GM18520 (cell line): ENCODE data around the gene CHN2.

ENCODE experiments used
- ATAC-seq: cut with Tn5 transposase; IDR thresholded peaks from one replicate; pipeline ENCODE4 v1.9.1; 2021; ENCODE audit not compliant: unreplicated experiment

CHN2 gene

DNA sequence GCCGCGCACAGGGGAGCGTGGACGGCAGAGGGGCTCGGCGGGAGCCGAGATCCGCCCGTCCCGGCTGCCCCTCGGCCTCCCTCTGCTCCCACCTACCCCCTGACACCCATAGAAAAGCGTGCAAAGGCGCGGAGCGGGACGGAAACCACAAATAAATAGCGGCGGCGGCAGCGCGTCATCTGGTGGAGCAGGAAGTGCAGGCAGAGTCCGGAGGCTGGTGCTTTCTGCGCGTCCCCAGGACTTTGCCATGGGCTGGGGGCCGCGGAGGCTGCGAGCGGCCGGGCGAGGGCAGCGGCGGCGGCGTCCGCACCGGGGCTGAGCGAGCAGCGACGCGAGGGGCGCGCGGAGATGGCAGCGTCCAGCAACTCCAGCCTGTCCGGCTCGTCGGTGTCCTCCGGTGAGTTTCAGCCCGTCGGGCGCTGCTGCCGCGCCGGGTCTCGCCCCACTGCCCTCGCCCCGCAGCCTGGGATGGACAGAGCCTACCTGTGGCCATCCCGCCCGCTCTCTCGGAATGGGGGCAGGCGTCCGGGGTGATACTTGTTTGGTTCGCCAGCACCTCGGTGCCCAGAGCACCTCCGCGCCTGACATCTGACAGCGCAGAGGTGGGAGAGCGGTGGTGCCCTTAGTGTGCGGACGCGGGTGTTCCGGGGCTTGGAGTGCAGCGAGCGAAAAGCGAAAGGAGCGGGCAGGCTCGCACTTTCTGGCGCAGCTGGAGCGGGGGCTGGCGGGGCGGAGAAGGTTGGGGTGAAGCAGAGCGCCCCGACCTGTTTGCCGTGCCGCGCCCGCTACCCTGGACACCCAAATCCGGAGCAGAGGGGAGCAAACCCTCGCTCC is at the start of gene CHN2:
CHN2 (plus strand) TSS at position 182 of the 834 bp plus-strand sequence.
- no peak for ATAC-seq

DNA sequence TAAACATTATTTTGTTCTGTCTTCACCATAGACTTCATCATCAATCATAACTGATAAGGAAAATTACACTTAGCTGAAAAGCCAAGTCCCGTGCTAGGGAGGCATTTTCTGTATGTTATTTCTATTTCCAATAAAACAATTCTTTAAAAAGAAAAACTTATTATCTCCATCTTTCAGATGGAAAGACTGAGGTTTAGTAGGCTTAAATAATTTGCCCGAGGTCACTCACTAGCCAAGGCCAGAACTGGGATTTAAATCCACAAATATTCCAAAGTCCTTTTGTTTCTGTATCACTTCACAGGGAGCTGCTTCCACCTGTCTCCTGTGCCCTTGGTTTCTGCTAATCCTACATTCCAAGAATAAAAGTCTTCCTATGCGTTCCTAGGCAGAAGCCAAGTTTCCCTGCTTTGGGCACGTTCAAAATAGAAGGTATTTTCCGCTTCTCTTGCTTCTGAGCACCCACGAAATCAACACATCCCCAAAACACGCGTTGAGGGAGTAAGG is 49.0 kb upstream of the CHN2 start:
- no peak for ATAC-seq

DNA sequence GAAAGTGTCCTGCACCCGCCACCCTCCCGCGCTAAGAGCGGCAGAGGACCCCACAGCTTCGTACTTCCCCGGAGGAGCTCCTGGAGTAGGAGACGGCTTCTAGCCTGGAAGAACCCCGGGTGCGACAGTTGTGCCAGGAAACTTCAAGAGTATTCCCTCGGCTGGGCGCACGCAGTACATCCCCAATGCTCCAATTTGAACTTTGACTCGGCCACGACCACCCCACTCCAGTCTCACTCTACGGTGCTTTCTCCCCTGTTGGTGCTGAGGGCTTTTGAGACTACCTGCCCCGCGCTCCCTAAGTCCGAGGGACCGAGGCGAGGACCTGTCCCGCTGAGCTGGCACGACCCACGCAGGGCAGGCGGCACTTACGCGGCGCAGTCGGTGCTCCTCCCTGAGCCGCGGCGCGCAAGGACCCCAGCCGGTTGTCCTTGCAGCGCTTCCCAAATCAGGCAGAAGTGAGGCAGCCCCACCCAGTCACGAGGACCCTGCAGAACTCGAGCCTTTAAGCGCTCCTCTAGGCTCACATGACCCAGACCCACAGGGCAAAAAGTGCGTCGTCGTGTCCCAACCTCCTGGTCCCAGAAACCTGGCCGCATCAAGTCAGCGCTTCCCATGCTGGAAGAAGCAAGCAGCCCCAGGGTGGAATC is 48.4 kb upstream of the CHN2 start, which contains the start of gene CPVL:
CPVL (minus strand) TSS at position 481 of the 650 bp plus-strand sequence. CDS start 25,476 bp downstream, outside the sequence.
- ATAC-seq: no peak

DNA sequence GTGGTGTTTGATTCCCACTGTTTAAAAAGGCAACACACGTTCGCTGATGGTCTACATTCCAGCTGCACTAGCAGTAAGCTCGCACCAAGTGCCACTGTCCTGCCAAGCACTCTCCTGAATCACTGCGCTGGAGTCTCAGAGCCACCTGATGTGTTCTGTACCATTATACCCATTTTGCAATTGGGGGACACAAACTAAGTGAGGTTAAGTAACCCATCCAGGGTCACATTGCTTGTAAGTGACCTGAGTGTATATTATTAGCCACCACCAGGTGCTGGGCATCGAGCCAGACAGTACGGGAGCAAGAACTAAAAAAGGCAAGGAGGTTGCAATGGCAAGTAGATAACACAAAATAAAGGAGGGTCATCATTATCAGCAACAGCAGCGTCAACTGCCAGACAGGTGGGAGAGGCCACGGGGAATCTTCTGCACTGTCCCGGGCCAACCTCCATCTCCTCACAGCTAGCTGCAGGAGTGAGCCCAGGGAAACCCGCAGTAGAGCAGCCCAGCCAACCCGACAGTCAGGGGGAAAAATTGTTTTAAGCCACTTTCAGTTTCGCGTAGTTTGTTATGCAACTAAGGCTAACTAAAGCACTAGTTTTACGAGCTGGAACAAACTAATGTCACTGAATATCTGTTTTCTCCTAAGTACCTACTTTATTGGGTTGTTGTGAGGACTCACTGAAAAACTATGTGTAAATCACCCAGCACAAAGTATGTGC is 47.5 kb upstream of the CHN2 start:
- no peak for ATAC-seq

DNA sequence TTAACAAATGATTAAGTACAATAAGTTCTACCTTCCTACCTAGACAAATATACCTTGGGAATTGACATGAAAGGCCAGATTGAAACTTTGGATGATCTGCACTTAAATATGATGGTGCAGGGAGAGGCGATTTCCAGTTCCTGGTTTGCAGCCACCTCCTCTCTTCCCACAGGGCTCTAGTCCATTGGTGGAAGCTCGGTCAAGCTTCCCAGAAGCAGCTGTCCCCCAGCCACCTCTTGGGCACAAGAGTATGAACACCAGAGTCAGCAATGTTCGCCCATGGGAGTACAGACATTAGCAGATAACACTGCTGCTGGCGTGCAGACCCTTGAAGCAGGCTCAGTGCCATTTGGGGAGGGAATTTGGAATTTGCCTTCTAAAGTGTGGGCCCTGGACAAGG is 46.8 kb upstream of the CHN2 start:
- ATAC-seq: no peak

DNA sequence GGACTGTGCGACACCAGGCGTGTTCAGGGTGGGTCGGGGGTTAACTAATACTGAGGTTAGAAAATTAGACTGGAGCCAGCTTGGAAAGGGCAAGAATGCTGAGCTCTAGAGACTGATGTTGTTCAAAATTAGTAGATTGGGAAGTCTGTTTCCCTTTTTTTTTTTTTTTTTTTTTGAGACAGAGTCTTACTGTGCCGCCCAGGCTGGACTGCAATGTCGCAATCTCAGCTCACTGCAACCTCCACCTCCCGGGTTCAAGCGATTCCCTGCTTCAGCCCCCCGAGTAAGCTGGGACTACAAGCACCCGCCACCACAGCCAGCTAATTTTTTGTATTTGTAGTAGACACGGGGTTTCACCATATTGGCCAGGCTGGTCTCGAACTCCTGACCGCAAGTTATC is 45.5 kb upstream of the CHN2 start:
- ATAC-seq: no peak

DNA sequence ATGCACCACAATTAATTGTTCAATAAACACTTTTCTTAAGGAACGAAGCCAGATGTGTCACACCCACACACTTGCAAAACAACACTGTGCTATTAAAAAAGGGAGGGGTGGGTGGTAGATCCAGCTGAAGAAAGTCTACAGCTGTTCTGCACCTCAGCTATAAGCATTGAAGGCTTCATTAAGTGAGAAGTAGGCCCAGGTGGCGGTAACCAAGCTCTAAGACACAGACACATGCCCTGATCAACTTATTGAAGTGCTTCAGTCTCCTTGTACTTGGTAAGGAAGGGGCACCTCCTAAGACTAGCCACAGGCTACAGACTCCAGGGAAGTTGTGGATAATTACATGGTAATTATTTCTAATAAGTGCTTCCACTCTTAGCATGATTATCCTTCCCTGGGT is 43.7 kb upstream of the CHN2 start:
- ATAC-seq: no peak

DNA sequence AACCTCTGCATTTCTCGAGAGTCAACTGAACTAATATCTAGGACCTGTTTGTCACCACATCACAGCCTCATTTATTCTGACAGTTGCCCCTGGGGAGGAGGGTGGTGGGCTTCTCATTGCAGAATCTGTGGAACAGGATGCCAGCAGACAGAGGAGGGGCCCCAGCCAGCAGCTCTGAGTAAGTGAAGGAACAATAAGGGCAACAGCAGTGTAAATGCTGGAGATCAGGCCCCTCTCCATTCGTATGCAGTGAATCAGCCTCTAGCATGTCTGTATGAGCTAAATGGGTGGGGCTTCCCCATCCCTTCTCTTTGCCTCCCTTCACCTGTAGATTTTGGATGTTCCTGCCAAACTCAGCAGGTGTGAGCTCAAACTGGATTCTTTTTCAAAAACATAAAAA is 40.5 kb upstream of the CHN2 start:
- no peak for ATAC-seq

DNA sequence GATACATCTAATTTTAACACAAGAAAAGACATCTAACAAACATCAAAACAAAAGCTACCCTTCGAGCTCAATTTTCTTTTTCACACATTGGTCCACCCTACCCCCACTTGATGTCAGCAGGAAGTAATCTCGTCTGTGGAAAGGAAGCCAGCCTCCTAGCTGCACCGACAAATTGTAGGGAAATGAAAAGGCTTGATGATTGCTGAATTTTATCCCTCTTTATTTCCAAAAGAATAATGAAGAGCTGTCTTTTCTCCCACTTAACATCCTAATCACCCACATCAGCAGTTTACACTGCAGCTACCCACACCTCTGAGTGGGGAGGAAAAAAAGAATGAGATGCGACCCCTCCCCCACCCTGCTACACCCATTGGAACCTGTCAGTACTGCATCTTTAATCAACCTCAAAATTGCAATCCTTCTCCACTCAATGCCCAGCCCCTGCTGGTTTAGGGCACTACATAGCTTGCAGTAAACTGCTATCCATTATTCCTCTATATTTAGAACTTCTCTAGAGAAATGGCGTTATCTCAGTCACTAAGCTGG is 37.6 kb upstream of the CHN2 start:
- ATAC-seq: no peak

DNA sequence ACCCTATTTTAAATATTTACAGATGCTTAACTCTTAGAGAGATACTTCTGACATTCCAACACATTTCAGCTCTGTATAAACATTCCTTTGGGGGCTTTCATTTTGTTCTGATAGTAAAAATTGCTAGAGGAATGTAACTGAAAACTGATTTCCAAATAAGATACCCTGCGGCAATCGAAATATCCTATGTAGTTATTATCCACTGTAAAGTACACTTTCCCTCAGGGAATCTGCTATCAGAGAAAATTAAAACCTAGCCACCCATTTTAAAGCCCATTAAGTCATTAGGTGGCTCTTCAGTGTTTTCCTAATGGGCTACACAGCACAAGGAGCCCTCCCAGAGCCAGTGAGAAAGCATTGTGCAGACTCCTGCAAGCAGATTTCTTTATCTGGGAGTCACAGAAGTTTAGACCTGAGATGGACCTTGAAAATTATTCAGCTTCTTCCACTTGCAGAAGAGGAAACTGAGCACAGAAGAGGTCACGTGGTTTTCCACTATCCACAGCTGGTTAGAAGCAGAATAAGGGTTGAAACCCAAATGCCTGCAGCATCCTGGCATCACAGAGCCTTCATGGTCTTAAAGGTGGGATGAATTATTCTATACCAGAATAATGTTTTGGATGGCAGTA is 35.7 kb upstream of the CHN2 start:
- ATAC-seq: no peak

DNA sequence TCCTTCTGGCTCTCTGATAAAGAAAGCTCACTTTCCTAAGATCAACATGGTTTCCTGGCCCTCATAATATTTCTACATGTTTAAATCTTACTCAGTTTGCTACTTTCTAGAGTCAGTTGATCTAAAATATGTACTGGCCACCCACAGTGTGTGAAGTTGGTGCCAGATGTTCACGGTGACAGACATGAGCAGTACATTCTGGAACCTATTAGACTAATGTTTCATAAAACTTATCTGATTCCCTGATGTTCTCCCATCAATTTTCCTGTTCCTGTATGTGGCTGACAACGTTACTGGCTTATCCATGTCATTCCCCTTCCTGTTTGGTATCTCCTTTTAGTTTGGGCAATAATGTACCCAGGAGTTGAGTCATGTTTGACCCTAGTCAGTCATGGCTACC is 34.5 kb upstream of the CHN2 start:
- ATAC-seq: no peak

DNA sequence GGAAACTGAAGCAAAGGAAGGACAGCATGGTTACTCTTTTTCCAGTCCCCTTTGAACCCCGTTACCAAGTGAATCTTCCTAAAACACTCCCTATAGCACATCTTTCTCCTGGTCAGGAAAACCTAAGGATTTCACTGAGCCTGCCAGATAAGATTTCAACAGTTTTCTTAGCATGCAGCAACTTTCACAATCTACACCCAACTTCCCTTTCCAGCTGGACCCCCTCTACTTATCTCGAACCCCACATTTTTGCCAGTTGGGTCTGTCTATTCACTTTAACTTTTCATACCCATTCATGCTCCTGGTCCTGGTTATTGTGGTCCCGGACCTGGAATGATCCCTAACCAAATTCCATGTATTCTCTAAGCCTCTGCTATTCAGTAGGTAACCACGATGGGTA is 33.3 kb upstream of the CHN2 start:
- no peak for ATAC-seq

DNA sequence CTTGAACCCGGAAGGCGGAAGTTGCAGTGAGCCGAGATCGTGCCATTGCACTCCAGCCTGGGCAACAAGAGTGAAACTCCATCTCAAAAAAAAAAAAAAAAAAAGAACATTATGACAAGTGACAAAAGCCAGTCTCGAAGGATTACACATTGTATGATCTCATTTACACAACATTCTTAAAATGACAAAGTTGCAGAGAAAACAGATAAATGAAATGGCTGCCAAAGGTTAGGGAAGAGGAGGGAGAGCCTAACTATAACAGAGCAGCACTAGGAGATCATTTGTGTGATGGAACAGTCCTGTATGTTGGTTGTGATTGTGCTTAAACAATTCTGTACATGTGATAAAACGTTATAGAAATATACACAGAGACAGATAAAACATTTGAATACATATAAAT is 32.0 kb upstream of the CHN2 start:
- ATAC-seq: no peak

DNA sequence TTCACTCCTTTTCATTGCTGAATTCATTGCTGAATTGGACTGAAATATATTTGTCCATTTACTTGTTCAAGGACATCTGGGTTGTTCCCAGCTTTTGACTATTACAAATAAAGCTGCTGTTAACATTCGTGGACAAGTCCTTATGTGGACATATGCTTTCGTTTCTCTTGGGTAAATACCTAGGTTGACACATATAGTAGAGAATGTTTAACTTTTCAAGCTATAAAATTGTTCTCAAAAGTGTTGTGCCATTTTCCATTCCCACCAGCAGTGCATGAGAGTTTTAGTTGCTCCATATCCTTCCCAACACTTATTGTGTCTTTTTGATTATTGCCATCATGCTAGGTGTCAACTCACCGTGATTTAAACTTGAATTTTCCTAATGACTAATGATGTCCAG is 30.7 kb upstream of the CHN2 start:
- ATAC-seq: no peak

DNA sequence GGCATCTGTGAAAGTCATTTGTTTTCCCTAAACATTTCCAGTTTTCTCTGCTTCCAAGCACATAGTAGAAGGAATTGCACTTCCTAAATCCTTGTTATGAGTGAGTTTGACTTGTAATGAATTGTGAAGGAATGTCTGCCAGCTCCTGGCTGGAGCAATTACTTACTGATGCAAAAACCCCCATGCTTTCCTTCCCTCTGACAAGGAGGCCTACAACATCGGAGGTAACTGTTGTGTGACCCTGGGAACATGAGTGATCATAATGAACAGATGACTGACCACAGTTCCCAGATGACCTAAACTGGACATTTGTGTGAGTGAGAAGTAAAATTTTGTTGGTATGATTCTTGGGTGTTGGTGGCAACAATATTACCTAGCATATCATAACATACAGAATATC is 26.9 kb upstream of the CHN2 start:
- ATAC-seq: no peak

DNA sequence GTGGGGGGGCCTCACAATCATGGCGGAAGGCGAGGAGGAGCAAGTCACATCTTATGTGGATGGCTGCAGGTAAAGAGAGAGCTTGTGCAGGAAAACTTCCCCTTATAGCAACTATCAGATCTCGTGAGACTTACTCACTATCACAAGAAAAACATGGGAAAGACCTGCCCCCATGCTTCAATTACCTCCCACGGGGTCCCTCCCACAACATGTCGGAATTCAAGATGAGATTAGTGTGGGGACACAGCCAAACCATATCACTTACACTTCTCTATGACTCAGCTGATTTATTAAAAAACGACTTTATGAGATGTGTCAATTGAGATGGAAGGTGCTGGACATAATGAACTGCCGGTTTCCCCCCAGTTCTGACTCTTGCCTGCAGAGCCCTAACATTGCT is 23.8 kb upstream of the CHN2 start:
- ATAC-seq: no peak

DNA sequence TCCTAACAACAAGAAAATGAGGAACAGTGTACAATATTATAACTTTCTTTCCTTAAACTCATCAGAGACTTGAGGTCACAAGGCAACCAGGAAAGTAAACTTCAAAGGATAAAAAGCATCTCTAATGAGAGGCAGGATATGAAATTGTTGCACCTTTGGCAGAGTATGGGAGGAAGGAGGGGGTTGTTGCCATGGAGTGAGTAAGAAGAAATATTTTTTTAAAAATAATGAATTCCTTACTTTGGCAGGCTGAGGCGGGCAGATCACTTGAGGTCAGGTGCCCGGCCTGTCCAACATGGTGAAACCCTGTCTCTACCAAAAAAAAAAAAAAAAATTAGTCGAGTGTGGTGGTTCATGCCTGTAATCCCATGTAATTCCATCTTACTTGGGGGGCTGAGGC is 21.1 kb upstream of the CHN2 start:
- ATAC-seq: no peak

DNA sequence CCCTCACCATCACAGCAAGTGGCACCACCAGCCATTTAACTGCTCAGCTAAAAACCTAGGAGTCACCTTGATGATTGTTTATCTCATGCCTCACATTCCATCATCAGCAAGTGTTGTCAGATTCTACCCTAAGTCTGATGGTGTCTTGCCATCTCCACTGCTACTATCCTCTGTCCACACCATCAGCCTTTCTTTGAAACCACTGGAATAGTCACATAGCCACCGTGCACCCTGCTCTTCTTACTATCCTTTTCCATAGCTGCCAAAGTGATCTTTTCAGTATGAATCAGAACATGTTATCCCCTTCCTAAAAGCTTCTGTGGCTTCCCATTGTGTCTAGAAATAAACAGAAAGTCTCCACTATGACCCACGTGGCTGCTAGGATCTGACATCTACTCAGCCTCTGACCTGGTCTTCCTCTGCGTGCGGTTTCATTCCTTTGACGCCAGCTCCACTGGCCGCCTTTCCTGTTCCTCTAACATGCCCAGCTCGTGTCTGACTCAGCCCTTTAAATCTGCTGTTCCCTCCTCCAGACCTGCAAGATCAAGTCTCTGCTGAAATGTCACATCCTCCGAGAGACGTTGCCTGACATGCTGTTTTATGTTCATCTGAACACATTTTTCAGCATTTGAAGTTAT is 16.5 kb upstream of the CHN2 start:
- no peak for ATAC-seq

DNA sequence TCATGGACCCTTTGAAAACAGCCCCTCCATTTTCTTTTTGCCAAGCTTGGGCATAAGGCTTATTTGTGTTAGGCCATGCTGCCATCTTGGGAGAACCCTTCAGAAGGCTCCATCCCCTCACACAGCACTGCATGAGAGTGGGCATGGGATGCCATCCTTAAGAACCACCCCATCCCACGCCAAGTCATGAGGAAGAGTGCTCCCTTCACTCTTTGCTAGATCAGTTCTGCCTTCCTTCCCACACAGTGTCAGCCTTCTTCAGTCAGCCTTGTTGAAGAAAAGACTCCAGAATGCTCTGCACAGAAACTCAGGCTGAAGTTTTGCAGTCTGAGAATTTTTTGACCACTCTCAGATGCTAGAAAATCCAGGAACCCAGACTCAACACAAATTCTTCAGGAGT is 15.5 kb upstream of the CHN2 start:
- no peak for ATAC-seq

DNA sequence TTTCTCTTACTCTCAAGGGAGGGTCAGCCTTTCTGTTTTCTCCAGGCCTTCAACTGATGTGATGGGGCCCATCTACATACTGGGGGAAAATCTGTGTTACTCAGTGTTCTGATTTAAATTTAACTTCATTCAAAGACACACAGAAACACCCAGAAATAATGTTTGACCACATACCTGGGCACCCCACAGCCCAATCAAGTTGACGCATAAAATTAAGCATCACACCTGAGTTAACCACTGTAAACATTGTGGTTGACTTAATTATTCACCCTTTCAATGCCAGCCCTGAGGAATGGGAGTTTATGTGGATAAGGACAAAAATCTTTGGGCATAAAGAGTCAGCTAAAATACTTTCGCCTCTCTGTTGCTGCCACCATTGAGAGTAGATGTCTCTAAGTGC is 10.0 kb upstream of the CHN2 start:
- no peak for ATAC-seq

DNA sequence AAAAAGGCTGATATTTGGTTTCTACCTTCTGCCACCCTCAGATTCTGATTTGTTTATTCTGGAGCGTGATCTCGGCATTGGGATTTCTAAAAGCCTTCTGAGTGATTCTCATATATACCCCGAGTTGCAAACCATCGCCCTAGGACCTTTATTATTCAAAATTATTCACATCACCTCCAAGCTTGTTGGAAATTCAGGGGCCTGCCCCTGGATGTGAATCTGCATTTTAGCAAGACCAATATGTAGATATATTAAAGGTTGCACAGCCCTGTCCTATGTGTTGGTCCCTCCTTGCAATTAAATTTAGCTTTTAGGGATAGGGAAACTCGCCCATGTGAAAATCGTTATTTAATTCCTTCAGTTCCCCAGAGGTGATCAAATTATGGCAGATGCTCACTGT is 9.0 kb upstream of the CHN2 start:
- no peak for ATAC-seq
